Esophagus muscularis mucosa (tissue), 4 donors: ENCODE results near the gene RCCD1. TPM values are rescaled to one million over a fixed set of nuclear protein-coding genes. Genes with fewer than 3 reads are reported as not detected.

Experiments used
- DNase-seq: peaks from one replicate; pipeline ENCODE4 v3.0.0-alpha.2; 2017; ENCODE audit errors: extremely low spot score
- H3K27ac ChIP-seq, 4 donors: fragments of 200-600 bp; sonication (generic); replicated peaks in 1 of 4; 1 replicate in 3 of 4; 2 replicates in 1 of 4; pipeline ENCODE4 v1.5.1; 2016 to 2019; ENCODE audit warnings: mild to moderate bottlenecking in 1 of 4
- H3K27me3 ChIP-seq, 4 donors: fragments of 200-600 bp; sonication (generic); one replicate each; pipeline versions ENCODE4 v1.5.1 to v1.6.0; 2016 to 2019
- H3K36me3 ChIP-seq, 4 donors: fragments of 200-600 bp; sonication (generic); one replicate each; pipeline ENCODE4 v1.5.1; 2016 to 2019
- H3K4me1 ChIP-seq, 4 donors: fragments of 200-600 bp; sonication (generic); one replicate each; pipeline ENCODE4 v1.5.1; 2016 to 2019
- H3K4me3 ChIP-seq, 4 donors: fragments of 200-600 bp; sonication (generic); 1 replicate in 2 of 4; 2 replicates in 2 of 4; pipeline ENCODE4 v1.5.1; 2016 to 2019; ENCODE audit warnings: mild to moderate bottlenecking in 4 of 4, moderate library complexity in 1 of 4
- H3K9me3 ChIP-seq, 4 donors: fragments of 200-600 bp; sonication (generic); 1 replicate in 3 of 4; 2 replicates in 1 of 4; pipeline ENCODE4 v1.5.1; 2016 to 2019
- CTCF ChIP-seq, 3 experiments: fragments of 200-600 bp in 2 of 3; fragments of 450-650 bp in 1 of 3; sonication (generic) in 2 of 3; IDR thresholded peaks; one replicate each; pipeline ENCODE4 v1.5.1; 2017 to 2019; ENCODE audit warnings: antibody characterized with exemption in 3 of 3, mild to moderate bottlenecking in 2 of 3, moderate library complexity in 1 of 3
- EP300 ChIP-seq: sonication (generic); formaldehyde crosslinking; IDR thresholded peaks from one replicate; pipeline ENCODE4 v1.6.1; 2017; ENCODE audit warnings: antibody characterized with exemption
- POLR2A ChIP-seq: fragments of 450-650 bp; IDR thresholded peaks from one replicate; pipeline ENCODE4 v1.6.1; 2017; ENCODE audit warnings: antibody characterized with exemption, moderate library complexity, mild to moderate bottlenecking, low read depth
- POLR2AphosphoS5 ChIP-seq, 2 donors: sonication (generic); formaldehyde crosslinking; IDR thresholded peaks; one replicate each; pipeline ENCODE4 v1.6.1; 2017; ENCODE audit warnings: antibody characterized with exemption in 2 of 2
- WGBS: methylation state at CpG from one replicate; pipeline ENCODE4 v1.1.5; 2018; 5-methylcytosine and 5-hydroxymethylcytosine counted together
- intact Hi-C: fragments of 100-400 bp; cut with DNase I; formaldehyde crosslinking; loops from one replicate; pipeline ENCODE4 v1.15.1; 2023
- total RNA-seq, 4 donors: library from RNA; depleted of rRNA; stranded (reverse); fragments of >200 nt; gene quantifications; one replicate each; pipeline versions ENCODE4 v1.1.0 to v1.2.1, GENCODE V29; 2016

The RCCD1 gene
- total RNA-seq, 4 donors from 2014 or later, result 5.3 to 12.7 (median 9.2) TPM

DNA sequence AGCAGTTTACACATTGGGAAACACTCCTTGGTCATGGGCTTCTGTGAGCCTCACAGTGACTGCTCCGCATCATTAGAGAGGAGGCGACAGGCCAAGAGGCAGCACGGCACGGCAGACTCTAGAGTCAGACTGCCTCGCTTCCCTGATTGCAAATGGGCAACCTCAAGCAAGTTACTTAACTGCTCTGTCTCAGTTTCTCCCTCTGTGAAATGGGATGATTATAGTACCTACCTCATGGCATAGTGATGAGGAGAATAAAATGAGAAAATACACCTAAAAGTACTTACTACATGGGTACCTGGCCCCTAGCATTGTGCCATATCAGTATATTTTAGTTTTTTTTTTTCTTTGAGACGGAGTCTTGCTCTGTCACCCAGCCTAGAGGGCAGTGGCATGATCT, 4.0 kb upstream of the RCCD1 start:
- Histone ChIP-seq H3K9me3 (no peaks in the 10 kb centered on the region), H3K4me3 (no peak overlapping the region), H3K27me3 (no peaks in the 10 kb centered on the region), H3K36me3 (peaks cover 71 to 84% (median 84%) of the 10 kb centered on the region in 4 donors), H3K27ac (no peak overlapping the region), H3K4me1 (peaks cover 7 to 12% (median 11%) of the 10 kb centered on the region in 4 donors)
- WGBS, result 95% methylated on average over 6 of the region's 6 CpGs
- intact Hi-C loops, result loop anchor here (10.0 kb wide), 1 partner anchor 74 kb away; the partner anchor contains the start of gene VPS33B
- no peak for DNase-seq
- TF ChIP-seq EP300, result no peak
- no peak for TF ChIP-seq POLR2A
- no peak for TF ChIP-seq CTCF (IDR thresholded peaks at IDR 0.05)

DNA sequence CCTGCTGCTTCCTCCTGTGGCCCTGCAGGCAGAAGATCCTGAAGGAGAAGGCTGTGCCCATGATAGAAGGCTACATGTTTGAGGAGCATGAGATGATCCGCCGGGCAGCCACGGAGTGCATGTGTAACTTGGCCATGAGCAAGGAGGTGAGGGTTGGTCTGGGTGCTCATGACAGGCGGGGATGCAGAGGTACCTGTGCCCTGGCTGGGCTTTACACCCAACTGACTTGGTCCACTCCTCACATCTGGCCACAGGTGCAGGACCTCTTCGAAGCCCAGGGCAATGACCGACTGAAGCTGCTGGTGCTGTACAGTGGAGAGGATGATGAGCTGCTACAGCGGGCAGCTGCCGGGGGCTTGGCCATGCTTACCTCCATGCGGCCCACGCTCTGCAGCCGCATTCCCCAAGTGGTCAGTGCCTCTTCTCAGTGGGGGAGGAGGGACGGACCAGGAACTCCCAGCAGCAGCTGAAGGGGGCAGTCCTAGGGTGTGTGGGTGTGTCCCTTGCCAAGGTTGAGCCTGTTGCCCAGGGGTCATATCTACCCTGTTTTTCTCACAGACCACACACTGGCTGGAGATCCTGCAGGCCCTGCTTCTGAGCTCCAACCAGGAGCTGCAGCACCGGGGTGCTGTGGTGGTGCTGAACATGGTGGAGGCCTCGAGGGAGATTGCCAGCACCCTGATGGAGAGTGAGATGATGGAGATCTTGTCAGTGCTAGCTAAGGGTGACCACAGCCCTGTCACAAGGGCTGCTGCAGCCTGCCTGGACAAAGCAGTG, 1.6 kb upstream of the RCCD1 start:
- Histone ChIP-seq H3K27ac (no peak overlapping the region), H3K4me1 (peaks cover 22 to 34% (median 30%) of the 10 kb centered on the region in 4 donors), H3K36me3 (peaks cover 49 to 60% (median 59%) of the 10 kb centered on the region in 4 donors), H3K4me3 (no peak overlapping the region), H3K27me3 (no peaks in the 10 kb centered on the region), H3K9me3 (no peaks in the 10 kb centered on the region)
- no peak for DNase-seq
- intact Hi-C loops, result loop anchor here (10.0 kb wide), 1 partner anchor 72 kb away; the partner anchor contains the start of gene VPS33B
- WGBS, result 94% methylated on average over 9 of the region's 14 CpGs
- TF ChIP-seq EP300 (no peak), POLR2AphosphoS5 (IDR thresholded peaks at IDR 0.05) (no peak), POLR2A (no peak), CTCF (IDR thresholded peaks at IDR 0.05) (no peak)

GRCh38 chr15:90953947-90954711, 555 bp upstream of the RCCD1 start:
- Histone ChIP-seq H3K27me3 (no peaks in the 10 kb centered on the region), H3K27ac (peak overlapping the region; percentile 84 to 96 (median 92)), H3K36me3 (peaks cover 43 to 49% (median 49%) of the 10 kb centered on the region in 4 donors), H3K4me1 (peaks cover 22 to 43% (median 41%) of the 10 kb centered on the region in 4 donors), H3K4me3 (peak overlapping the region; percentile 61 to 80 (median 72)), H3K9me3 (no peaks in the 10 kb centered on the region)
- 73% methylated on average over 16 of the region's 16 CpGs for WGBS
- TF ChIP-seq POLR2AphosphoS5 (IDR thresholded peaks at IDR 0.05) (no peak), POLR2A (no peak), EP300 (no peak), CTCF (IDR thresholded peaks at IDR 0.05) (no peak)
- intact Hi-C loops, result loop anchor here (10.0 kb wide), 1 partner anchor 71 kb away; the partner anchor contains the start of gene VPS33B
- DNase-seq, result no peak

- WGBS, result 82% methylated on average over 19 of the region's 20 CpGs
- peak overlapping the region in 3 of 4 donors; percentile 80 to 96 (median 91) for H3K27ac ChIP-seq
Observed at GRCh38 chr15:90955624-90956273, 1.1 kb downstream of the RCCD1 start.

More at GRCh38 chr15:90955624-90956273, 1.1 kb downstream of the RCCD1 start:
- DNase-seq, result no peak
- peaks cover 27 to 45% (median 36%) of the 10 kb centered on the region in 4 donors for H3K36me3 ChIP-seq
- no peaks in the 10 kb centered on the region for H3K27me3 ChIP-seq
- H3K4me1 ChIP-seq, result peaks cover 36 to 60% (median 56%) of the 10 kb centered on the region in 4 donors
- intact Hi-C loops, result loop anchor here (2.0 to 10.0 kb wide), 4 partner anchors 37 to 313 kb away; partner anchors contain the start of genes PRC1 and VPS33B
- no peaks in the 10 kb centered on the region for H3K9me3 ChIP-seq
- no peak for TF ChIP-seq EP300
- peak overlapping the region; percentile 61 to 80 (median 74) for H3K4me3 ChIP-seq
